HepG2 (cell line): ENCODE measurements around the gene DNAJB12. TPM values are rescaled to one million over a fixed set of nuclear protein-coding genes. Genes with fewer than 3 reads are reported as not detected.

Source experiments
- CCAR2 ChIP-seq: fragments of 200-400 bp; formaldehyde crosslinking; optimal IDR thresholded peaks from 2 replicates; pipeline ENCODE3; 2018; ENCODE audit warnings: low read depth, mild to moderate bottlenecking, low read length, moderate library complexity
- GTF3A ChIP-seq: sonication (generic); formaldehyde crosslinking; conservative IDR thresholded peaks from 2 replicates; pipeline ENCODE4 v1.4.0; 2020; ENCODE audit warnings: mild to moderate bottlenecking, missing genetic modification reagents
- HNRNPLL ChIP-seq: fragments of 200-400 bp; formaldehyde crosslinking; IDR thresholded peaks from 2 replicates; pipeline ENCODE4 v1.6.1; 2017; ENCODE audit warnings: mild to moderate bottlenecking, low read depth, low read length; ENCODE audit not compliant: poor library complexity, severe bottlenecking
- IRF2 ChIP-seq: IDR thresholded peaks from 2 replicates; pipeline ENCODE4 v1.6.1; 2018; ENCODE audit warnings: missing genetic modification reagents, missing compliant biosample characterization
- NCOR1 ChIP-seq: fragments of 200-600 bp; sonication (generic); IDR thresholded peaks from 2 replicates; pipeline ENCODE4 v1.7.0; 2017; ENCODE audit warnings: antibody characterized with exemption, low read length, borderline replicate concordance
- SMC3 ChIP-seq: IDR thresholded peaks from 2 replicates; pipeline ENCODE4 v1.6.1; 2011; ENCODE audit warnings: low read length, improper control_type of control experiment
- SP4 ChIP-seq: sonication (generic); formaldehyde crosslinking; IDR thresholded peaks from 2 replicates; pipeline ENCODE4 v1.8.1; 2023; ENCODE audit warnings: mild to moderate bottlenecking, missing genetic modification reagents
- THAP11 ChIP-seq: IDR thresholded peaks from 2 replicates; pipeline ENCODE4 v1.6.1; 2016; ENCODE audit warnings: missing biosample characterization, missing genetic modification reagents
- ZNF543 ChIP-seq: sonication (generic); formaldehyde crosslinking; IDR thresholded peaks from 2 replicates; pipeline ENCODE4 v1.4.0; 2020; ENCODE audit warnings: mild to moderate bottlenecking, missing genetic modification reagents
- polyA plus RNA-seq, 8 experiments: library from polyadenylated mRNA; depleted of rRNA in 3 of 8; stranded (reverse) in 7 of 8; unstranded in 1 of 8; fragments of >200 nt; fragmentation: Illumina TruSeq in 4 of 8; extraction: Trizol in 4 of 8; gene quantifications; 2 replicates each; pipeline versions ENCODE4 v1.2.1 to v1.2.3, GENCODE V29; 2011 to 2016; ENCODE audit warnings: low read depth in 4 of 8, missing spikeins in 1 of 8, mixed read lengths in 1 of 8; ENCODE audit not compliant: insufficient read depth in 1 of 8
- total RNA-seq, 5 experiments: library from RNA; depleted of rRNA; stranded (reverse); fragments of >200 nt; fragmentation: Illumina TruSeq; extraction: Trizol; gene quantifications; 2 replicates each; pipeline ENCODE4 v1.2.3, GENCODE V29; 2016; ENCODE audit warnings: low read depth in 1 of 5
- TF ChIP-seq, protein P1 (sequence below): sonication (generic); formaldehyde crosslinking; IDR thresholded peaks from 2 replicates; pipeline ENCODE4 v1.4.0; 2020; ENCODE audit warnings: missing genetic modification reagents, mild to moderate bottlenecking, borderline replicate concordance
- TF ChIP-seq, protein P2 (sequence below): IDR thresholded peaks from 2 replicates; pipeline ENCODE4 v1.6.1; 2016; ENCODE audit warnings: missing compliant biosample characterization, missing genetic modification reagents, borderline replicate concordance
- TF ChIP-seq, protein P3 (sequence below): sonication (generic); formaldehyde crosslinking; IDR thresholded peaks from 2 replicates; pipeline ENCODE4 v1.5.0; 2020; ENCODE audit warnings: missing genetic modification reagents, mild to moderate bottlenecking, borderline replicate concordance
- TF ChIP-seq, protein P4 (sequence below): sonication (generic); formaldehyde crosslinking; IDR thresholded peaks from 2 replicates; pipeline ENCODE4 v1.4.0; 2020; ENCODE audit warnings: missing genetic modification reagents
- TF ChIP-seq, protein P5 (sequence below): sonication (generic); formaldehyde crosslinking; IDR thresholded peaks from 2 replicates; pipeline ENCODE4 v1.4.0; 2020; ENCODE audit warnings: mild to moderate bottlenecking, missing genetic modification reagents
- TF ChIP-seq, protein P6 (sequence below): sonication (generic); formaldehyde crosslinking; IDR thresholded peaks from 2 replicates; pipeline ENCODE4 v1.9.0; 2021; ENCODE audit warnings: missing genetic modification reagents, borderline replicate concordance

Gene DNAJB12
- total and polyA plus RNA-seq, 2 of the 13 experiments (the other 11 are each of a cell fraction or from before 2014, with no cell fraction given), result 10.8 to 18.2 TPM

DNA sequence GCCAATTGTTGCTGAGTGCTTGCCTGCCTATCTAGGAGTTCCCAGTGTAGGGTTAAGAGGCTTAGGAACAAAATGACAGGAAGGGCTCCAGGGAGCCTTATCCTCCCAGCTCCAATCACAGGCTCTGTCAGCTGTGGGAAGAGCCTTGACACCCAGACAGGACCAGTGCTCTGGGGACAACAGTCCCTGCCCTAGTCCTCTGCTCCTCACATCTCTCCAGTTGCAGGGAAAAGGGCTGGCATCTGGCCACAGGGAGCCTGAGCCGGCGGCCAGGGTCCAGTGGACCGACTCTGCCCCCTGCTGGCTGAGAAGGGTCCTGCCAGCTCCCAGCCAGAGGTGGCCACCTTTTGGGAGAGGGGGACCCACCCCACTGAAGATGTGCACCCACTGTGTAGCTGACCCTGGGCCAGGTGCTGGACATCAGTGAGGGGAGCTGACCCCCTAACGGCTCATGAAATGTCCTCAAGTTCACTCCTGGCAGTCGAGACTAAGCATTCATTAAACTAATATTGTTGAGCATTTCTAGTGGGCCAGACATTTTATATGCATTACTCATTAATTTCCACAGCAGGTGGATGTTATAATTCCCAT lies 17.6 kb downstream of the DNAJB12 start (continued):
- TF ChIP-seq, protein P1, sequence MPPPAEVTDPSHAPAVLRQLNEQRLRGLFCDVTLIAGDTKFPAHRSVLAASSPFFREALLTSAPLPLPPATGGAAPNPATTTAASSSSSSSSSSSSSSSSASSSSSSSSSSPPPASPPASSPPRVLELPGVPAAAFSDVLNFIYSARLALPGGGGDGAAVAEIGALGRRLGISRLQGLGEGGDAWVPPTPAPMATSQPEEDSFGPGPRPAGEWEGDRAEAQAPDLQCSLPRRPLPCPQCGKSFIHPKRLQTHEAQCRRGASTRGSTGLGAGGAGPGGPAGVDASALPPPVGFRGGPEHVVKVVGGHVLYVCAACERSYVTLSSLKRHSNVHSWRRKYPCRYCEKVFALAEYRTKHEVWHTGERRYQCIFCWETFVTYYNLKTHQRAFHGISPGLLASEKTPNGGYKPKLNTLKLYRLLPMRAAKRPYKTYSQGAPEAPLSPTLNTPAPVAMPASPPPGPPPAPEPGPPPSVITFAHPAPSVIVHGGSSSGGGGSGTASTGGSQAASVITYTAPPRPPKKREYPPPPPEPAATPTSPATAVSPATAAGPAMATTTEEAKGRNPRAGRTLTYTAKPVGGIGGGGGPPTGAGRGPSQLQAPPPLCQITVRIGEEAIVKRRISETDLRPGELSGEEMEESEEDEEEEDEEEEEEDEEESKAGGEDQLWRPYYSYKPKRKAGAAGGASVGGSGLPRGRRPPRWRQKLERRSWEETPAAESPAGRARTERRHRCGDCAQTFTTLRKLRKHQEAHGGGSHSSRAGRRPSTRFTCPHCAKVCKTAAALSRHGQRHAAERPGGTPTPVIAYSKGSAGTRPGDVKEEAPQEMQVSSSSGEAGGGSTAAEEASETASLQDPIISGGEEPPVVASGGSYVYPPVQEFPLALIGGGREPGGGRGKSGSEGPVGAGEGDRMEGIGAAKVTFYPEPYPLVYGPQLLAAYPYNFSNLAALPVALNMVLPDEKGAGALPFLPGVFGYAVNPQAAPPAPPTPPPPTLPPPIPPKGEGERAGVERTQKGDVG (CRISPR knock-in tag), result 0 out of 2 replicates have a peak, but pooled peaks have one; percentile 48
- TF ChIP-seq ZNF543 (CRISPR knock-in tag) (no peak), GTF3A (CRISPR knock-in tag) (no peak), SP4 (CRISPR knock-in tag) (no peak), SMC3 (peak; percentile 50; the same call in 1 of the 2 replicates), CCAR2 (no peak), IRF2 (no peak), HNRNPLL (peak; percentile 19), THAP11 (CRISPR knock-in tag) (peak; percentile 51), NCOR1 (no peak)
- TF ChIP-seq, protein P2, sequence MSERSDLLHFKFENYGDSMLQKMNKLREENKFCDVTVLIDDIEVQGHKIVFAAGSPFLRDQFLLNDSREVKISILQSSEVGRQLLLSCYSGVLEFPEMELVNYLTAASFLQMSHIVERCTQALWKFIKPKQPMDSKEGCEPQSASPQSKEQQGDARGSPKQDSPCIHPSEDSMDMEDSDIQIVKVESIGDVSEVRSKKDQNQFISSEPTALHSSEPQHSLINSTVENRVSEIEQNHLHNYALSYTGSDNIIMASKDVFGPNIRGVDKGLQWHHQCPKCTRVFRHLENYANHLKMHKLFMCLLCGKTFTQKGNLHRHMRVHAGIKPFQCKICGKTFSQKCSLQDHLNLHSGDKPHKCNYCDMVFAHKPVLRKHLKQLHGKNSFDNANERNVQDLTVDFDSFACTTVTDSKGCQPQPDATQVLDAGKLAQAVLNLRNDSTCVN, result no peak
- TF ChIP-seq, protein P3, sequence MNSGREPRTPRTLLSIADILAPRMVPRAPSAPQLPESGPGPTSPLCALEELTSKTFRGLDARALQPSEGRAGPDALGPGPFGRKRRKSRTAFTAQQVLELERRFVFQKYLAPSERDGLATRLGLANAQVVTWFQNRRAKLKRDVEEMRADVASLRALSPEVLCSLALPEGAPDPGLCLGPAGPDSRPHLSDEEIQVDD (CRISPR knock-in tag), result no peak
- TF ChIP-seq, protein P4, sequence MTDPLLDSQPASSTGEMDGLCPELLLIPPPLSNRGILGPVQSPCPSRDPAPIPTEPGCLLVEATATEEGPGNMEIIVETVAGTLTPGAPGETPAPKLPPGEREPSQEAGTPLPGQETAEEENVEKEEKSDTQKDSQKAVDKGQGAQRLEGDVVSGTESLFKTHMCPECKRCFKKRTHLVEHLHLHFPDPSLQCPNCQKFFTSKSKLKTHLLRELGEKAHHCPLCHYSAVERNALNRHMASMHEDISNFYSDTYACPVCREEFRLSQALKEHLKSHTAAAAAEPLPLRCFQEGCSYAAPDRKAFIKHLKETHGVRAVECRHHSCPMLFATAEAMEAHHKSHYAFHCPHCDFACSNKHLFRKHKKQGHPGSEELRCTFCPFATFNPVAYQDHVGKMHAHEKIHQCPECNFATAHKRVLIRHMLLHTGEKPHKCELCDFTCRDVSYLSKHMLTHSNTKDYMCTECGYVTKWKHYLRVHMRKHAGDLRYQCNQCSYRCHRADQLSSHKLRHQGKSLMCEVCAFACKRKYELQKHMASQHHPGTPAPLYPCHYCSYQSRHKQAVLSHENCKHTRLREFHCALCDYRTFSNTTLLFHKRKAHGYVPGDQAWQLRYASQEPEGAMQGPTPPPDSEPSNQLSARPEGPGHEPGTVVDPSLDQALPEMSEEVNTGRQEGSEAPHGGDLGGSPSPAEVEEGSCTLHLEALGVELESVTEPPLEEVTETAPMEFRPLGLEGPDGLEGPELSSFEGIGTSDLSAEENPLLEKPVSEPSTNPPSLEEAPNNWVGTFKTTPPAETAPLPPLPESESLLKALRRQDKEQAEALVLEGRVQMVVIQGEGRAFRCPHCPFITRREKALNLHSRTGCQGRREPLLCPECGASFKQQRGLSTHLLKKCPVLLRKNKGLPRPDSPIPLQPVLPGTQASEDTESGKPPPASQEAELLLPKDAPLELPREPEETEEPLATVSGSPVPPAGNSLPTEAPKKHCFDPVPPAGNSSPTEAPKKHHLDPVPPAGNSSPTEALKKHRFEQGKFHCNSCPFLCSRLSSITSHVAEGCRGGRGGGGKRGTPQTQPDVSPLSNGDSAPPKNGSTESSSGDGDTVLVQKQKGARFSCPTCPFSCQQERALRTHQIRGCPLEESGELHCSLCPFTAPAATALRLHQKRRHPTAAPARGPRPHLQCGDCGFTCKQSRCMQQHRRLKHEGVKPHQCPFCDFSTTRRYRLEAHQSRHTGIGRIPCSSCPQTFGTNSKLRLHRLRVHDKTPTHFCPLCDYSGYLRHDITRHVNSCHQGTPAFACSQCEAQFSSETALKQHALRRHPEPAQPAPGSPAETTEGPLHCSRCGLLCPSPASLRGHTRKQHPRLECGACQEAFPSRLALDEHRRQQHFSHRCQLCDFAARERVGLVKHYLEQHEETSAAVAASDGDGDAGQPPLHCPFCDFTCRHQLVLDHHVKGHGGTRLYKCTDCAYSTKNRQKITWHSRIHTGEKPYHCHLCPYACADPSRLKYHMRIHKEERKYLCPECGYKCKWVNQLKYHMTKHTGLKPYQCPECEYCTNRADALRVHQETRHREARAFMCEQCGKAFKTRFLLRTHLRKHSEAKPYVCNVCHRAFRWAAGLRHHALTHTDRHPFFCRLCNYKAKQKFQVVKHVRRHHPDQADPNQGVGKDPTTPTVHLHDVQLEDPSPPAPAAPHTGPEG (CRISPR knock-in tag), result no peak
- TF ChIP-seq, protein P5, sequence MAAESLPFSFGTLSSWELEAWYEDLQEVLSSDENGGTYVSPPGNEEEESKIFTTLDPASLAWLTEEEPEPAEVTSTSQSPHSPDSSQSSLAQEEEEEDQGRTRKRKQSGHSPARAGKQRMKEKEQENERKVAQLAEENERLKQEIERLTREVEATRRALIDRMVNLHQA, result no peak
- TF ChIP-seq, protein P6, sequence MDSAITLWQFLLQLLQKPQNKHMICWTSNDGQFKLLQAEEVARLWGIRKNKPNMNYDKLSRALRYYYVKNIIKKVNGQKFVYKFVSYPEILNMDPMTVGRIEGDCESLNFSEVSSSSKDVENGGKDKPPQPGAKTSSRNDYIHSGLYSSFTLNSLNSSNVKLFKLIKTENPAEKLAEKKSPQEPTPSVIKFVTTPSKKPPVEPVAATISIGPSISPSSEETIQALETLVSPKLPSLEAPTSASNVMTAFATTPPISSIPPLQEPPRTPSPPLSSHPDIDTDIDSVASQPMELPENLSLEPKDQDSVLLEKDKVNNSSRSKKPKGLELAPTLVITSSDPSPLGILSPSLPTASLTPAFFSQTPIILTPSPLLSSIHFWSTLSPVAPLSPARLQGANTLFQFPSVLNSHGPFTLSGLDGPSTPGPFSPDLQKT, result no peak
